Mammary epithelial cell (primary cell): ENCODE data around the gene EPHA2.

ENCODE experiments used
- CTCF ChIP-seq, 2 donors: IDR thresholded peaks in 1 of 2; conservative IDR thresholded peaks in 1 of 2; 2 replicates each; pipeline ENCODE4 v1.5.1; 2011 to 2012; ENCODE audit warnings: inconsistent platforms in 2 of 2, low read length in 2 of 2, mild to moderate bottlenecking in 2 of 2, control low read depth in 1 of 2, low read depth in 1 of 2; ENCODE audit not compliant: insufficient read depth in 1 of 2; ENCODE audit errors: extremely low read depth in 1 of 2
- EZH2 ChIP-seq: IDR thresholded peaks from 2 replicates; pipeline ENCODE4 v1.6.1; 2012; ENCODE audit warnings: low read length, inconsistent platforms, borderline replicate concordance

GRCh38 chr1:16122916-16123315, 33.0 kb downstream of the EPHA2 start:
- TF ChIP-seq CTCF (conservative IDR thresholded peaks at IDR 0.05 in 1 of 2, IDR thresholded peaks at IDR 0.05 in 1 of 2; ENCODE audit: extremely low read depth in 1 of 2, insufficient read depth in 1 of 2, low read depth in 1 of 2, low read length in 2 of 2) = no peak
- no peak for TF ChIP-seq EZH2
